Stimulated activated naive CD4-positive, alpha-beta T cell treated with Interleukin-2 at 50 U/mL for 16 hours (primary cell): ENCODE measurements around the gene FIS1.
"Not testable (repeated sequence)": the region's sequence is repeated elsewhere in the genome, so short reads cannot be mapped to it uniquely, and the experiment has no call there.

ENCODE experiments used
- DNase-seq: peaks from one replicate; lab custom pipeline; 2025; lab: John Stamatoyannopoulos, UW

Gene FIS1

DNA sequence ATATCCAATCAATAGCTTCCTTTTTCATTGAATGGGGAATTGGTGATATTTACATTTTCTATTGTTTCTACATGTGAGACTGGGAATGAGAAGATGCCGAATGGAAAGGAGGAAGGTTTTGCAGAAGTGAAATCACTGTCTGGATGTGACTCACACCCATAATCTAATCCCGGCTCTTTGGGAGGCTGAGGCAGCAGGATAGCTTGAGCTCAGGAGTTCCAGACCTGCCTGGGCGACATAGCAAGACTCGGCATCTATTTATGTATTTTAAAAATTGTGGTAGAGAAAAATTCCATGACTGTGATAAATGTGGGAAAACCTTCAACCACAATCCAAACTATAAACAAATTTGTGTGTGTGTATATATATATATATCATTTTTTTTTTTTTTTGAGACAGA lies 10.9 kb upstream of the FIS1 start:
- no peak for DNase-seq

DNA sequence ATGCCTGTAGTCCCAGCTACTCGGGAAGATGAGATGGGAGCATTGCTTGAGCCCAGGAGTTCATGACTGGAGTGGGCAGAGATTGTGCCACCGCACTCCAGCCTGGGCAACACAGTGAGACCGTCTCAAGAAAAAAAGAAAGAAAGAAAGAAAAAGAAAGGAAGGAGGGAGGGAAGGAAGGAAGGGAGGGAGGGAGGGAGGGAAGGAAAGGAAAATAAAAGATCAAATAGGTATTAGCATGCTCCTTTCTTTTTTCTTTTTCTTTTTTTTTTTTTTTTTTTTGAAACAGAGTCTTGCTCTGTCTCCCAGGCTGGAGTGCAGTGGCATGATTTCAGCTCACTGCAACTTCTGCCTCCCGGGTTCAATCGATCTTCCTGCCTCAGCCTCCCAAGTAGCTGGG lies 8.3 kb upstream of the FIS1 start:
- DNase-seq, result not testable (repeated sequence)

DNA sequence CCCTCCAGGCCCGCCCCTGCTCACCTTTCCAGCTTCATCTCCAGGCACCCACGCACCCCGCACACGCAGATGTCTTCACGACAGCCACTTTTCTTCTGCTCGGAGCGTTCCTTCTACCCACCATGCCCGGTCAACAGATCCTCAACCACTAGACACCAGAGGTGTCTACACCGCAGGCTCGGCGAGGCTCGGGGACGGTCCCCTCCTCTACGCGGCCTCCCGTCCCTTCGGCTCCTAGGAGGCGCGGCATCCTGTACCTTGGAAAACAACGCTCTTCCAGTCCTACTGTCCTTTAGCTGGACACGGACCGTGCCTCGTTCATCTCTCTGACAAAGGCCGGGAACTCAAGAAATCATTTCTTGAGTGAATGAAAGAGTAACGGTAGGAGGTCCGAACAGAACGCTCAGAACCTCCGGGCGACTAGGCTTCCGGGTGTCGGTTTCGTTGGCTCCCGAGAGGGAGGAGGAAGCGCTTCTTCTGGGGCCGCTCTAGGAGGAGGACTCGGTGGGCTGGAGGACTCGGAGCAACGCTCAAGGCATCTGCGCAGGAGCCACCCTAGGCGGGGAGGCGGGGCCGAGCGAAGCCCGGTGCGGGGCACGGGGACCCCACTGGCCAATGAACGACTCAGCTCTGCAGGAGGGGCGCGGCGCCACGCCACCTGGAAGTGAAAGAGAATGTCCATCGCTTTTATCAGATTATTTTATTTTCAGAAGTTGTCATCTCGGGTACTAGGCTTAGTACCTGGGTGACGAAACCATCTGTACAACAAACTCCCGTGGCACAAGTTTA lies 7.2 kb upstream of the FIS1 start:
- peak; percentile 99 for DNase-seq

DNA sequence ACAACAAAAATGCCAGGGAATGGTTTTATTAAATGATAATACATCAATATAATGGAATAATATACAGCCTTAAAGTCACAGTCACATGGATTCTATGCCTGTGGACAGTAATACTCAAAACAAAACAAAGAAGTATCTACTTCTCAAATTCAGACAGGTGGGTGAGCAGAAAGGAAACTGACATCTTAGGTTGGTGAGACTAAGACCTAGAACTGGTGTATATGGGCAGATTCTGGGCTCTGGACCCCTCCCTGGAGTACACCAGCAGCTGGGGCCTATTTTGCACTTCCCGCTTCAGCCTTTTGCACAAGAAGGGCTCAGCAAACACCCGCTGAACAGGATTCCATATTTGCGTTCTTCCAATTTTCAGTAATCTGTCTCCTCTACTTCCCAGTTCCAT lies 5.4 kb upstream of the FIS1 start:
- DNase-seq, result no peak

DNA sequence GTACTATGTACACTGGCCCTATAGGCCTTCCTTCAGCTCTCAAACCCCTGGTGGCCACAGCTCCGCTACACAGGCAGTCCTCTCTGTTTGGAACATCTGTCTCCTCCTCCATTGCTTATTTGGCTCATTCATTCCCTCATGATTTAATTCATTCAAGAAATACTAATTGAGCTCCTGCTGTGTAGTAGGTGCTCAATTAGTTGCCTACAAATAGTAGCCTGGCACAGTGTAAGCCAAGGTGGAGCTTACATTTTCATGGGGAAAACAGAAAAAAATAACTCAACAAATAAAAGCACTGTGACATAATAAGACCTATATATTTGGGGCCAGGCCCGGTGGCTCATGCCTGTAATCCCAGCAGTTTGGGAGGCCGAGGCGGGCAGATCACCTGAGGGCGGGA lies 3.4 kb upstream of the FIS1 start:
- no peak for DNase-seq

DNA sequence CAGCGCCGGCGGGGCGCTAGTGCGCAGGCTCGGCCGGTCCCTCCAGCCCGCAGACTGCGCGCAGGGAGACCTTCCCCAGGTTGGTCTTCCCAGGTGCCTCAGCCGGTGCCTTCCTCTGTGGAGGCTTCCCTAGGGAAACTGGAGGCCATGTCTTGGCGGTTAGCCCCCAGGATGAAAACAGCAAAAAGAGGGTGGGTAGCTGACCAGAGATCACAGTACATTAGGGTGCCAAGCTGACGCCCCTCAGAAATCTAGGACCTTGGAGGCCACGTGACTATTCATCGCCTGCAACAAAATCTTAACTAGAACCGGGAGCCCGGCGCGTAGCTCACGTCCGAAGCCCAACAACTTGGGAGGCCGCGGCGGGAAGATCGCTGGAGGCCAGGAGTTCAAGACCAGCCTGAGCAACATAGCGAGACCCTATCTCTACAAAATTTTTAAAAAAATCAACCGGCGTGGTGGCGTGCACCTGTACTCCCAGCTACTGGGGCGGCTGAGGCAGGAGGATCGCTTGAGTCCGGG lies 327 bp upstream of the FIS1 start:
- DNase-seq, result no peak

DNA sequence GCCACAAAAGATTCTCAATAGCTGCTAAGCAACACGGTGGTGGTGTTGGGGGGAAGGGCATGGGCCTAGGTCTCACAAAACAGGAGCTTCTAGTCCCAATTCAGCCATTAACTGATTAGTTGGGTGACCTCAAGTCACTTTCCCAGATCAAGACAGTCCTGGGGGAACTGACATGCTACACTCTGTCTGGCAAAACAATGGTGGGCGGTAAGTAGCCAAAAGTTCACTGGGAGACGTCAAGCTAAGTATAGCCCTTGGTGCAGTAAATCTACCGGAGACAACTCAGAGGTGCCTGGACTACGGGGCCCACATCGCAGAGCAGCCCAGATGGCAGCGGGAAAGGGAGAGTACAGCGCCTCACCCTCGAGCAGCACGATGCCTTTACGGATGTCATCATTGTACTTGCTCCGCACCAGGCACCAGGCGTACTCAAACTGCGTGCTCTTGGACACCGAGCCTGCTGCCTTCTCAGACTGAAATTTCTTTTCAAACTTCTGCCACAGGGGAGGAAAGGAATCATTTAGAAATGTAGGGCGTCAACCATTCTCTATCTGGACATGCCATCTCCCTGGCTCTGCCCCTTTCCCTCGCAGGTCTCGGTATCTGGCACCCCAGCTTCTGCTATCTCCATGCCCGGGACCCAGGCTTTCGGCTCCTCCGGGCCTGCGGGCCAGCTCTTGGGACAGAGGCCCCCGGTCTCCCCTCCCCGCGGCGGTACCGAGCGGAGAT lies 1.1 kb downstream of the FIS1 start:
- no peak for DNase-seq

DNA sequence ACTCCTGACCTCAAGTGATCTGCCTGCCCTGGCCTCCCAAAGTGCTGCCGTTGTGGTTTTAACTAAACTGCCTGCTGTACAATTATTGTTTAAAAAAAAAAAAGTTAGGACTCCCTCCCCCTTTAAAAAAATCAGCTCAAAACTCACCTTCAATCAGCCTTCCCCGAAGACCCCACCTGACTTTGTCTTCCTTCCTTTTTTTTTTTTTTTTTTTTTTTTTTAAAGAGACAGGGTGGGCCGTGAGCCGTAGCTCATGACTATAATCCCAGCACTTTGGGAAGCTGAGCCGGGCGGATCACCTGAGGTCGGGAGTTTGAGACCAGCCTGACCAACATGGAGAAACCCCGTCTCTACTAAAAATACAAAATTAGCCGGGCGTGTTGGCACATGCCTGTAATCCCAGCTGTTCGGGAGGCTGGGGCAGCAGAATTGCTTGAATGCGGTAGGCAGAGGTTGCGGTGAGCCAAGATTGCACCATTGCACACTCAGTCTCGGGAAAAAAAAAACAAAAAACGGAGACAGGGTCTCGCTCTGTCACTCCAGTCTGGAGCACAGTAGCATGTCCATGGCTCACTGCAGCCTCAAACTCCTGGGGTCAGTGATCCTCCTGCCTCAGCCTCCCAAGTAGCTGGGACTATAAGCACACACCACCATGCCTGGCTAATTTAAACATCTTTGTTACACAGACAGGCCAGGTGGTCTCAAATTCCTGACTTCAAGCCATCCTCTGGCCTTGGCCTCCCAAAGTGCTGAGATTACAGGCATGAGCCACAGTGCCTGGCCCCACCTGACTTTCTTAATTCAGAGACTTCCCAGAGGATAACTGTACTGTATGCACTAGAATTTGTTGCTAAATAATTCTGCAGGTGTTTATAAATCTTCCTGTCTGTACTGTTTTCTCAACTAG lies 3.2 kb downstream of the FIS1 start:
- no peak for DNase-seq

DNA sequence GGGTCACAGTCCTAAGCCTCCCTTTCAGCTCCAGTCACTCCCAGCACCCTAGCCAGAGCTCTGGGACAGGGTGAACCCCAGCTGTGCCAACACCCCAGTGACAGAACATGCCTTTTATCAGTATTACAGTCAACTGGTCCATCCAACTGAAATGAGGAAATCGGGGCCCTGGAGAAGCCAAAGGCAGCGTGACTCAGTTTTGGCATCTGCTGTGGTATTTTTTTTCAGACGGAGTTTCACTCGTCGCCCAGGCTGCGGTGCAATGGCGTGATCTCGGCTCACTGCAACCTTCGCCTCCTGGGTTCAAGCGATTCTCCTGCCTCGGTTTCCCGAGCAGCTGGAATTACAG lies 3.9 kb downstream of the FIS1 start:
- DNase-seq, result no peak

DNA sequence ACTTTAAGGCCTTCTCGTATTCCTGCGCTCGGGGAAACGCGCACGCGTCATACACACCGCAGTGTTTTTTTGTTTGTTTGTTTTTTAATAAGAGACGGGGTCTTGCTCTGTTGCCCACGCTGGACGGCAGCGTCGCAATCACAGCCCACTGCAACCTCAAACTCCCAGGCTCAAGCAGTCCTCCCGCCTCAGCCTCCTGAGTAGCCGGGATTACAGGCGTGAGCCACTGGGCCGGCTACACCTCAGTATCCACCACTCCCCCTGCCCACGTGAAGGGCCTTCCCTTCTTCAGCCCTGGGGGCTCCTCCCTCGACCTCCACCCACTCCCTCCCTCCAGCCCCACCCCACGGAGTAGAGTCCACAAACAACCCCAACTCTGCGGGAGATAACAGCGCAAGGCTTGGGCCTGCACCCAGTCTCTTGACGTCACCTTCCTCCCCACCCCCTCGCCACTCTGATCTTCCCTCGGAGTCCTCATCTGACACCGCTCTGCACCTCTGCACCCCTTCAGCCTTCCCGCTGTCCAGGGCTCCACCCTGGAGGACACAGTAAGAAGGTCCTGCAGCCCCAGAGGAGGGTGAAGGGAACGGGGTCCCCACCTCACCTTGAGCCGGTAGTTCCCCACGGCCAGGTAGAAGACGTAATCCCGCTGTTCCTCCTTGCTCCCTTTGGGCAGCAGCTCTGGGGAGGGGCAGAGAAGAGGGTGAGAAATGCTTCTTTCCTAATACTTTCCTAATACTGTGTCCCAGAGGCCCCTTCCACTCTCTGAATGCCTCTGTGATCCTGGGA lies 4.5 kb downstream of the FIS1 start:
- no peak for DNase-seq

DNA sequence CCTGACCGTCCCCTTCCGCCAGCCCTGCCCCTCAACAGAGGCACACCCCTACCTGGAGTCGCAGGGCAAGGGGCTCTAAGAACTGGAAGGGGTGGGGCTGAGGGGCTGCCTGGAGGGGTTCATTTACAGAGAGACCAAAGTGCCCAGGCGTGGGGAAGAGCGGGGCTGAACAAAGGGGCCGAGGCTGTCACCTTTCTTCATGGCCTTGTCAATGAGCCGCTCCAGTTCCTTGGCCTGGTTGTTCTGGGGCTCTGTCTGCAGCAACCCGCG lies 5.0 kb downstream of the FIS1 start:
- no peak for DNase-seq

DNA sequence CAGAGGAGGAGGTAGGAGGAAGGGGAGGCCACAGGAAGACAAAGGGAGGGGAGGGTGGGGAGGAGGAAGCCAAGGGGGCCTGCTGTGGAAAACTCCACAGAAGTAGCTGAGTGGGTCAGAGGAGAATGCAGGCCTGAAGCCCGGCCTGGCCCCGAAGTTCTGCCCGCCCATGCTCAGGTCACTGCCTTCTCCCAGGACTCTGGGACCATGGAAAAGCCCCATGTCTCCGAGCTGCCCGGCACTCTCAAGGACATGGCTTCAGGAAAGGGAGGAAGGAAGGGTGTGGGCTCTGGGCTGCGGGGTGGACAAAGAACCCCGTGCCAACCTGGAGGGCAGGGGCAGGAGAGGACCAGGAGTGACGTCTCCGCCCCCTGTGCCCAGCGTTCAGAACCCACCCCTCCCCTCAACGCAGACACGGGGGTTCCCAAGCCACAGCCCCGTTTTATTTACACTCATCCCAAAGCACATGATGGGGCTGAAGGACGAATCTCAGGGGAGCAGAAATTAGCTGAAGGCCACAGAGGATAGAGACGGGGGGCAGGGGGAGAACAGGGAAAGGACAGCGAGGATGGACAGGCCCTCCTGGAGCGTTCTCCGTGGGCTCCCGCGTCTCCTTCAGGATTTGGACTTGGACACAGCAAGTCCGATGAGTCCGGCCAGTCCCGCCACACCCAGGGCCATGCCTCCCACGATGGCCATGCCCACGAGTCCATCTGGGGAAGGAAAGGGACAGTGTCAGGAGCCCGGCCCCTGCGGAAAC lies 5.5 kb downstream of the FIS1 start:
- DNase-seq, result no peak

DNA sequence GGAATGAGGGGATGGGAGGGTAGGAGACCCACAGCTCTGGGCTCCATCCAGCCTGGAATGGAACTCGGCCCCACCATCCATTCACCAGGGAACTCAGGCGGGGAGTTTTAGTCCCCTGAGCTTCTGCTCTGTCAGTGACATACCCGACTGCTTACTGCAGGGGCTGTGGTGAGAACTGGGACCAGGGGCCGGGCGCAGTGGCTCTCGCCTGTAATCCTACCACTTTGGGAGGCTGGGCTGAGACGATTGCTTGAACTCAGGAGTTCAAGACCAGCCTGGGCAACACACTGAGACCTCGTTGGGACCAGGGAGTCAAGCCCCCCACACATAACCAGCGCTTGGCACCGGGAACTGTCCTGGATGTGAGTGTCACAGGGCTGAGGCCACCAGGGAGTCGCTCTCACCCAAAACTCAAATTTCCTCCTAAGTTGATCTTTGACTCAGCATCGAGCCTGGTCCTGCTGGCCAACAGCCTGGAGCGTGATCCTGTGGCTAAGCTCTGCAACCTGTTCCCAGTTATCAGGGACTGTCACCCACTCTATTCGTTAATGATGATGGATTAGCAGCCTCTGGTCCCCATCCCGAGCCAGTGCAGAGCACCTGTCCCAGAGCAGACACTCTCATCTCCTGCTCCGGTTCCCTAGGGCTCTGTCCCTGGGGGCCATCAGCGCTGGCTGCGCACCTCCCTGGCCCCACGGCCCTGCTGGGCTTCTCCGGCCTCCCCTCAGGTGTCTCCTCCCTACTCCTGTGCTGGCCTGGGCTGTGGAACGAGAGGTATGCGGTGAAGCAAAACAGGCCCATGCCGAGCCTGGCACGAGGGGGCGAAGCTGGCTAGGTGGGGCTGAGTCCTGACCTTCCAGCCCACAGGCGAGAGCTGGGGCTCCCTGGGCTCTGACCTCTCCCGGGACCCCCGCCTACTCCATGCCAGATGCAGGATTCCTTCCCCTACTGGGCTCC lies 6.4 kb downstream of the FIS1 start:
- DNase-seq, result no peak

DNA sequence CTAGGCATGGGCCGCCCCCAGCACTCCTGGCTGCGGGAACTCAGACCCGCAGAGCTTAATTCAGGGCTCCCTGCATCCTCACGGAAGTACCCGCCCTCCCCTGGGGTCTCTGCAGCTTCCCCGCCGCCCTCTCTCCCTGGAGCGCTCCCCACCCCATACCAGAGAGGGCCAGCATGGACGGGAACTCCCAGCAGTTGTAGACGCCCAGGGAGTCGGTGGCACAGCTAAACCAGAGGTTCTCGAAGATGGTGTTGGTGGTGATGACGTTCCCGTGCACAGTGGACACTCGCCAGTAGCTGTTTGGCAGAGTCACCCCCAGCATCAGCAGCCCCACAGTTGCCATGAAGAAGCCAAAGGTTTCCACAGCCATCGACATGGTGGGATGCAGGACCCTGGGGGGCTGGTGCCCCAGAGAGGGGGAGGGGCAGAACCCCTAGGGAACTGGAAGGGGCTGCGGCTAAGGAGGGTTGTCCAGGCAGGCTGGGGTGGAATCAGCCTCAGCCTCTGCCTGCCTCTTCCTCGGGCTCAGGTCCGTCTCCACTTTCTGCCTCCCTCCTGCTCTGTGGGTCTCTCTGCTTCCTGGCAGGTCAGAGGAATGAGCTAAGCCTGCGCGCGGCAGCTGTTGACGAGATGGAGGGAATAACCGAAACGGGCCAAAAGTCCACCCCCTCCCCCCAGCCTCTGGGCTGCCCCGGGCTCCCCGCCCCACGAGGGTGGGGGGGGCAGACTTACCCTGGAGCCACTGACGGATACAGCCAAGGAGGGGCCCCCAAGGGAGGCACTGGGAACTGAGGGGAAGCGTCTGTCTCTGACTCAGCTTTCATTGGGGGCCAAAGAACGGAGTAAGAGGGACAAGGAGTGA lies 7.4 kb downstream of the FIS1 start, which contains the start of gene CLDN15:
Gene CLDN15 (minus strand): TSS at position 597 of the 862 bp plus-strand sequence. CDS start 221 bp downstream, at position 376.
- DNase-seq, result no peak

DNA sequence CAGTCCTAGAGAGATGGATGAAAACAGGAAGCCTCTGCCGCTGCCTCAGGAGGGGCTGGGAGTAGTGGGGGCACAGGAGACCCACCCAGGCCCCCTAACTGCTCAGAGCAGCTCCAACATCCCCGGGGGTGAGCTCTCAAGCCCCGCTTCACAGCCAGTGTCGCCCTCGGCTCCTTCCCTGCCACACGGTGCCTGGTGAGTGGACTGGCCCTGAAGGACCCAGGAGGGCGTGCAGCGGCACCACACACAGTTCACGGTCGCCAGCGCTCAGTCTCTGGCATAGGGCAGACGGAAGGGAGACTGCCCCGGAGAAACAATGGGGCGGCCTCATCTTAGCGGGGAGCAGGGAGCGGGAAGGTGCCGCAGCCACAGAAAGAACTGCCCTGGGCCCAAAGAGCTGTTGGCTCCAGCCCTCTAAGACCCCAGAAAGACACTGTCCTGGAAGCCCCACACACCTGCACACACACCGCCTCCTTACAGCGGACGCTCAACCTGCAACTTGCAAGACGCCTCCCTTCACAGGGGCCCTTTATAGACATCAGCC lies 8.5 kb downstream of the FIS1 start:
- no peak for DNase-seq

DNA sequence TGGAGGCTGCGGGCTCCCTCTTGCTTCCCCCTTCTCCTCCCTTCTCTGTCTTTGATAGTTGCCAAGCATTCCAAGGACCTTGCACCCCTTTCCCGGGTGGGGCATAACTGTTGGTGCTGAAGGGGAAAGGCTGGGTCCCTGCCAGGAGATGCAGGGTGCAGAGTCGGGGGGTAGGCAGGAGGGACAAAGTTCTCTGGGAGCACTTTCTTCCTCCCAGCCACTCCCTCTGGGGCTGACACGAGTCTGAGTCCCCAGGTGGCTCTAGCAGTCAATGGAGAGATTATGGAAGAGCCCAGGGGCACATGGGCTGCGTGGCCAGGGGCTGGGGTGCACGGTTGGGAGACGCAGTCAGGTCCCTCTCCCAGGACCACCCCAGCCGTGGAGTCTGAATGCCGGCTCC lies 9.4 kb downstream of the FIS1 start:
- no peak for DNase-seq

DNA sequence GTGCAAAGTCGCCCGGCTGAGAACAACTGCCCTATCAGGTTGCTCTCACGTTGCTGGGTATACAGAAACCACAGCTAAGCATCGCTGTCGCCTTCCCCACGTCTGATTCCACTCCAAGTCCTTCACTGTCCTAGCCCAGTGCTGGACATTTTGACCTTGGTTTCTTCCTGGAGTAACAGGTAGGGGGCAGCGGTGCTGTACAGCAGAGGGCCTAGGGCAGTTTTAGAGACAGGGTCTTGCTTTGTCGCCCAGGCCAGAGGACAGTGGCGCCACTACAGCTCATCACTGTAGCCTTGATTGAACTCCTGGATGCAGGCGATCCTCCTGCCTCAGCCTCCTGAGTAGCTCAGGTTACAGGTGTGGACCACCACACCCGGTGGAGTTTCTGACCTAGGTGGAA lies 9.8 kb downstream of the FIS1 start:
- DNase-seq, result no peak

DNA sequence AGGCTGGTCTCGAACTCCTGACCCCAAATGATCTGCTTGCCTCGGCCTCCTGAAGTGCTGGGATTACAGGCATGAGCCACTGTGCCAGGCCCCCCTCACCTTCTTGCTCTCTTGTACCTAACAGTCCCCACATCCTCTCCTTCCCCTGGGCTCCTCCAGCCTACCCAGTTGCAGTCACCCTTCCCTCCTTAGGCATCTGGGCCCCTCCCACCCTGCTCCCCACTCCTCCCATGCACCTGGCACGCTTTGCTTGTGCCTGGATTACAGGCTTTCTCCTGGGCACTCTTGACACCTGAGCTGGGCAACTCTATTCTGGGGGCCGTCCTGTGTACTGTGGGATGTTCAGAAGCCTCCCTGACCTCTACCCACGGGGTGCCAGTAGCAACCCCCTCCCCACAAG lies 10.2 kb downstream of the FIS1 start:
- DNase-seq, result no peak
